GM21526 (cell line): ENCODE results near the gene RAI1.

Experiments used
- ATAC-seq: cut with Tn5 transposase; IDR thresholded peaks from one replicate; pipeline ENCODE4 v1.9.1; 2021; ENCODE audit warnings: moderate library complexity; ENCODE audit not compliant: unreplicated experiment, low FRiP score

The RAI1 gene

DNA sequence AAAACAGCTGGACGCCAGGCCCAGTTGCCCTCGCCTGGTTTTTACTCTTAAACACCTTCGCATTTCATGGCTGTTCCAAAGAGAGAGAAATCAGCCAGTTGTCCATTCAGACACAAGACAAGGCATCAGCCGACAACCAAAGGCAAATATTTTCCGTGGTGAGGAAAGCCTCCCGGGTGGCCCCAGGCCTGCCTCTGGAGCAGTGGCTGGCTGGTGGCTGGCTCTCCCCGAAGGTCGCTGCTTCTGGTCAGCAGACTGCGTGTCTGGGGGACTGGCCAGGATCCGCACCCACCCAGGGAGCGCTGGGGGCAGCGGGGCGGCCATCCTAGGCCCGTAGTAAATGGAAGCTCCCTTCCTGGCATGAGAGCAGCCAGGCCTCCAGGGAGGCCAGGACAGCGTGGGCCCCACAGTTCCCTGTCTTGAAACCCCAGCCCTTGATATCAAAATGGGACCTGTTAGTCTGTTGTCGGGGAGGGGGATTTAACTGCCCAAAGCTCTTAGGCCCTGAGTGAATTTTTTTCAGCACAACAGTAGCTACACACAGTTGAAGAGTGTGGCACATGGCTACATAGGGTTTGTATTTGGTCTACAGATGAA, 97.9 kb downstream of the RAI1 start:
- ATAC-seq, result no peak

DNA sequence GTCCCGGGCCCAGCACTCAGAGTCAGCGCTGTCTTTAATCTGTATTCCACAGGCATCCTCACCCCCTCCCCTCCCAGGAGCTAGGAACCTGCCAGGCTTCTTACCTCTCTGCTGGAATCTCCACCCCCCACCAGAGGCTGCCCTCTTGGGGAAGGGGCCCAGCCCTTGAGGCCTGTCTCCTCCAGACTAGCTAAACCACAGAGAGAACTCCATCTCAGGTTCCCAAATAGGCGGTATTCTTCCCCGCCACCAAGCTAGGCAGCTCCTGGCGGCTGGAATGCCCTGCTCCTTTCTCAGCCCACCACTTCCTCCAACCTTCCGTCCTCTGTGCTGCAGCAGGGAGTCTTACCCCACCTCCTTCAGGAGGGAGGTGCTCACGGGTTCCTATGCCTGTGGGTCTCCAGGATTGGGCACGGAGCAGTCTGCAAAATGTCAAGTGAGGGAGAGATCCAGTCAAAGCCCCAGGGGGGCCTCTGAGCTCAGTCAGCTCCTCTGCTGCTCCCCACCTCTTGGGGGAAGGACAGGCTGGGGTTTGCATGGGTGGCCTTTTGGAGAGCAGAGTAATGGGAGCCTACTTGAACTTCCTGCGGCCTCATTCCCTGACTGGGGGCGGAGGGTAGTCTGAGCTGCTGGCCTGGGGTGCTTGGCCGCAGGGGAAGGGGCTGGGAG, 99.8 kb downstream of the RAI1 start:
- no peak for ATAC-seq

DNA sequence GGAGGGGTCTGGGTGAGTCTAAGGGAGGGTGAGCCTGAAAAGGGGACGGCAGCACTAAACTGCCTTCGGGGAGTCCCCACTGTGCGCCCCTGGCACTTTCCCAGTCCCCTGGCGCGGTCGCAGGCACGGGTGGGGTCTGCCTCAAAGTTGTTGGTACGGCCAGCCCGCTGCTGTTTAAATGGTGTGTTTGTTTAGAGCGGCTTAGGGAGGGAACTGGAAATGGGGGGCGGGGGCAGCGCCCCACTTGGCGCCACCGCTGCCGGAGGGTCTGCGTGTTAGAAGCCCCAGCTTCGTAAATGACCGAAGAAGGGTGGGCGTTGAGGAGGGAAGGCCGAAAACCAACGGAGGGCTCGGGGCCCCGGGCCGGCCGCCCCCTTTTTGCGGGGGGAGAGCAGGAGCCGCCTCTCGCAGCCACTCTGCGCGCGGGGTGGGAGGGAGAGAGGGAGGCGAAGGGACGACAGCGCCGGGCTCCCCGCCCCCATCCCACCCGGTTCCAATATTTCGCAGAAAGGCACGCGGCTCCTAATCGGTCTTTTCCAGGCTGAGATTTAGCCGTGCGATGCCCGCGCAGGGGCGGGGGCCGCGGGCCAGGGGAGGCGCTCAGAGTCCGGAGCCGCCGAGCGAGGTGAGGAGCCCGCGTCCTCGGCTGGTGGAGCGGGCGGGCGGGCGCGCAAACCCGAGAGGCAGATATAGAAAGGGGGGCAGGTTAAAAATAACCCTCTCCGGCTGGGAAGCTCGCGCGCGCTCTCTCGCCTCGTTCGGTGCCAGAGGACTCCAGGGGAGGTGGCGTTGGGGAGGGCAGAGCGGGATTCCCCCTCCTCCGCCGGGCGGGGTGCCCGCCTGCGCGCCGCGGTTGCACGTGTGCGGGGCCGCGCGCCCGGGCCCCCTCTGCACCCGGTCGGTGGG, 100.6 kb downstream of the RAI1 start:
- ATAC-seq, result no peak

DNA sequence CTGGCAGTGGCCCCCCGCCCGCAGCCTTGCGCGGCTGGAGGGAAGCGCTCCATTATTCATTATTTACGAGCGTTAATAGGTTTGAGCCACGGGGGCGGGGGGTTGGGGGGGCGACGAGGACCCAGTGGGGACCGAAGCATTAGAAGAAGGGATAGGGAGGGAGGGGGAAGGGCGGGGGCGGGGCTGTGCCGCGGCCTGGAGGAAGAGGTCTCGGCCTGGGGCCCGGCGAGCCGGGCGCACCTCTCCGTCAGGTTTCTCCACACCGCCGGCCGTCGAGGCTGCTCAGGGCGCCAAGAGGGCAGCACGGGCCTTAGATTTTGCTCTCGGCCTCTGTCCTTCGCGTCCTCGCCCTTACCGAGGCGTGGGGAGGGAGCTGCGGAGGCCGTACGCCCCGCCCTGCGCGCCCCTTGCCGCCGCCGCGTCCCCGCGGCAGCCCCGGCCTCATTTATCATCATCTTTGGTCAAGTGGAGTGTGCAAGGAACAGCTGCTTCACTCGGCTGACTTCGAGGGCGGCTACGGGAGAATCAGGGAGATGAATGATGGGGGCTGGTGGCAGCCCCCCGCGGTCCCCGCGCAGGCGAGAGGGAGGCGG, 101.4 kb downstream of the RAI1 start:
- ATAC-seq, result no peak

DNA sequence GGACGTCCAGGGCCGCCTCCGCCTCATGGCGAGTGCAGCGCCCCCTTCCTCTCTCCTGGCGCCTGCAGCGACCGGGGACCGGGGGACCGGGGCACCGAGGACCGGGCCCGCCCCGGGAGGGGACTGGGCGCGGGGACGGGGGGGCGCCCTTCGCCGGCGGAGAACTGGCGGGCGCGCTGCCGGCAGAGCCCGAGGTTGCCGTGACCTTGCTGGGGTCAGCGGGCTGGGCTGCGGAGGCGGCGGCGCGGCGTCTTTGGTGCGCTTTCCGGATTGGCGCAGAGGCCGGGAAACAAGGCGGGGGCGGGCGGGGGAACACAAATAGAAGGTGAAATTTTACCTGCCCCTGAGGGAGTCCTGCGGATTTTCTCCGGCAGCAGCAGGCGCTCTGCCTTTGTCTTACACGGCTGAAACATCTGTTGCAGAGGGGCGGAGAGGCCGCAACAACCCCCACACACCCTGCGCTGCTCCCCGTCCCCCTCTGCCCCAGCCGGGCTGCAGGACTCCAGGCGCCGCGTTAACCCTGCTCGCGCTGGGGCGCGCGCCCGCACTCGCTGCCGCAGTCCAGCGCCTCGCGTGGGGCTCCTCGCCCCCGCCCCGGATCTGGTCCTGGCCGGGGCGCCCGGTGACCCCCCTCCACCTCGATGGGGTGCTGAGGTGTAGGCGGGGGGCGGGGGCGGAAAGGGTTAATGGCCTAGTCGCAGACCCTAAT, 102.0 kb downstream of the RAI1 start:
- no peak for ATAC-seq

DNA sequence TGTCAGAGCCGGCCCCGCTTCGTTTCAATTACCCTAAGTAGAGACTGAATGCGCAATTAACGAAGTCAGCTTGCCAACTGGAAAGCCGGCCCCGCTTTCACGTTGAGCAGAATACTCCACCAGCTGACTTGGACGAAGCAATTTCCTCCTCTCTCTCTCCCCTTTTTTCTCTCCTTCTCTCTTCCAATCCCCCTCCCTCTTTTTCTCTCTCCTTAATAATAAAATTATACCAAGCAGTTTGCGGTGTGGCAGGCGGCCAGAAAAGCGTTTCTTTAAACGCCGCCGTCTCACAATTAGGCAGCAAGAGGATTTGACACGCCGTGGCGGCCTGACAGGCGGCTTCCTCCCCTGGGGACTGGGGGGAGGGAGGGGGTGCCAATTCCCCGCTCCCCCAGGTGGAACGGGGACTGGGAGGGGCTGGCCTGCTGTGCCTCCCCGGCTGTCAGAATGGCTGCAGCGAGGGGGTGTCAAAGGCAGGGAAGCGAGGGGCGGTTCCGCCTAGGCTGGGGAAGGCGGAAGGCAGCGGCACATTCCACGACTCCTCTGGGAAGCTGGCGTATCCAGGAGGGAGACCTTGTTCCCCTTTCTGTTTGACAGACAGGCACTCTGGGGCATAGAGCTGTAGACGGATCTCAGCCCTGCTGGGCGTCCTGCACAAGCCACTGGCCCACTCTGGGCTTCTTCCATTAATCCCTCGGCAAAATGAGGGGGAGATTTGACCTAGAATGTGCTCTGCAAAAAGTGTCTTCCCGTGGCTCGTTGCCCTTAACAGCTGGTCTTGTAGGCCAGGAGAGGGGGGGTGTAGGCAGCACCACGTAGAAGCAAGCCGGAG, 102.8 kb downstream of the RAI1 start:
- ATAC-seq, result no peak

DNA sequence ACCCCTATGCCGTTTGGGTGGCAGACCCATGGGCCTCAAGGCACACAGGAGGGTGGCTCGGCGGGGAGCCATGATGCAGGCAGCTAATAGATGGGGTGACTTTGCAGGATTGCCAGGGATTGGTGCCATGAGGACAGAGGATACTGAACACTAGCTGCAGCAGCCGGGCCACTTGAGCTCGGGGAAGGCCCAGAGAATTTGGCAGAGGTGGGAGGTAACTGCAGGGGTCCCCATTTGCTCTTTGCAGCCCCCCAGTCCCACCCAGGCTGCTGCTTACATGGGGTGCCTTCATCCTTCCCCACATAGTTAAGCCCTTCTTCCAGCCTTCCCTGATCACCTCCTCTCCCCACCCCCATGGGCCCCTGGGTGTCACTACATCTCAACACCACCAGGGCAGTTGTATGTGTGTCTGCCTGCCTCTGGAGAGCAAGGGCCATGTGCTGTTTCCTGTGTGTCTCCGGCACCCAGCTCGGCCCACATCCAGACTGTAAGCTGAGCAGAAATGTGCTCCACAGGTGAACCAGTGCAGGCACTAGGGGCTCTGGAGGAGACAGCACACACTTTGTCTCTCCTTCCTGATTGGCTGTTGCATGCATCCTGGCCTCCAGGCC, 103.5 kb downstream of the RAI1 start:
- ATAC-seq, result no peak

DNA sequence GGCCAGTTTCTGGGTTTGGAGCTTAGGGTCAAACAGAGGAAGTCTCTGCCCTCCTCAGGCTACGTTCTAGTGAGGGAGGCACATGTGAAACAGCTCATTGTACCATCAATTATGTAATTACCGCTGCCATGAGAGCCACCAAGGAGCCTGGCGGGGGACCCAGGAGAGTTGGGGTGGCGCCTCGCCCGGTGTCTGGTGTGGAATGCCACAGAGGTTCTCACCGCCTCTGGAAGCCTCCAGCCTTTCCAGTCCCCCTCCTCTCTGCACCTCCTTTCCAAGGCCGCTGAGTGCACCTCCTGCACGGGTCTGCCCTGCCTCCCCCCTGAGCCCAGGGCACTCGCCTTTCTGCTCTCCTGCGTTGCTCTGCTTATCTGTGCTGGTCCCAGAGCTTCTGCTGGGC, 104.1 kb downstream of the RAI1 start:
- ATAC-seq, result no peak

DNA sequence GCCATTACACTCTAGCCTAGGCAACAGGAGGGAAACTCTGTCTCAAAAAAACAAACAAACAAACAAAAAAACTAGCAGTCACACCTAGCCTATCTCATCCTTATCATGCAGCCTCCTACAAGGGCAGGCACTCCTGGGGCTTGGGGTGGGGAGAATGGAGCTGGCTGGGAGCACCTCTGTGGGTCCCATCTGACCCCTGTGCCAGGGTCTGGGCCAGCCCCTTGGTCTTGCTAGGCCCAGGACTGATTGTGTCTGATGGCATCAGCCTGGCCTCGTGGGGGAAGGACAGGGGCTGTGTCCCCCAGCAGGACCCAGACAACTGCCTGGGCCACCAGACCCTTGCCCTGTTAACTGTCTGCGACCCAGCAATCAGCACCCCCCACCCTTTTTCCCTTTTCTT, 105.7 kb downstream of the RAI1 start:
- no peak for ATAC-seq

DNA sequence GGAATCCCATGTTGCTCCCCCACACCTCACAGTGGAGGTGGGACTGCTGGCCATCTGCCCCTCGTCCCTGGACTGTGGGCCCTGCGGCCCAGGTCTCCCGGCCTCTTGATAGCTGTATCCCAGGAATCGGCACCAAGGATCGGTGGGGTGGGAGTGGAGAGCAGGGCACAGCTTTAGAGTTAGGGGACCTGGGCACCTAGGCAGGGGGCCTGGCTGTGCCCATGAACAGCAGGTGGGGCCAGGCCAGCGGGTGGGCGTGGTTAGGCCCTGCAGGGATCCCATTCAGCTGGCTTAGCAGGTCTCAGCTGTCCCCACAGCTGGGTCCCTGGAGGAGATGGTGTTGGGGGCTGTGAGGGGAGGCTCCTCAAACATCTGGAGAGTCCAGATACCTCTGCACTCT, 106.3 kb downstream of the RAI1 start:
- ATAC-seq, result no peak

DNA sequence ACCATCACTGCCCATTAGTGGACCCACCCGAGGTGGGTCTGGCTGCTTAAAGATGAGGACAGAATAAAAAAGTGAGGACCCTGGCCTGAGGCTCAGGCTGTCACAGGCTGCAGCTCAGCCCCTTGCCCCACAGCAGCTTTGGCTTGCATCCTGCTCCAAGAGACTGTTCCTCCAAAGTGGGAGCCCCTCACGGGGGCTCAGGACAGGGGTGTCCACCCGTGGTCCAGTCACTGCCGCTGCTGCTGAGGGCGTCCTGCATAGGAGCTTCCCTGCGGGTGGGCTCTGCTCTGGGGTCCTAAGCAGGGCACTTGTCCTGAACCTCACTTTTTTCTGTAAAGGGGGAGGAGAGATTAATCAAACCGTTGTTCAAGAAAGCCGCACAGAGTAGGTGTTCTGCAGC, 107.7 kb downstream of the RAI1 start:
- ATAC-seq, result no peak

DNA sequence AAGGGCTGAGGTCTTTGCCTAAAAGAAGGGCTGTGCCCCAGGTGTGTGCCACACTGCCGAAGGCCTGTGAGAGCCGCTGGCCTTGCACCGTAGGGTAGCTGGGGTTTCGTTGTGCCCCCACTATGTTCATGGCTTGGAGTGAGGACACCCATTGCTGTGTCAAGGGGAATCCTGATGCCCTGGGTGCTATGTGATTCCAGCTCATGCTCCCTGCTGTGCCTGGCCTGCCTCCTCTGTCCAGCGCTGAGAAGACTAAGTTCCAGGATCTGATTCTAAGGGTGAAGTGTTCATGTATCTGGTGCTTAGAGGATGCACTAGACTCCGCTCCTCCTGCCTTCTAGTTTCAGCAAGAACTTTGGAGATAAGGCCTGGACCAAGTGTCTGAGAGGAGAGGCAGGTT, 108.2 kb downstream of the RAI1 start:
- no peak for ATAC-seq

DNA sequence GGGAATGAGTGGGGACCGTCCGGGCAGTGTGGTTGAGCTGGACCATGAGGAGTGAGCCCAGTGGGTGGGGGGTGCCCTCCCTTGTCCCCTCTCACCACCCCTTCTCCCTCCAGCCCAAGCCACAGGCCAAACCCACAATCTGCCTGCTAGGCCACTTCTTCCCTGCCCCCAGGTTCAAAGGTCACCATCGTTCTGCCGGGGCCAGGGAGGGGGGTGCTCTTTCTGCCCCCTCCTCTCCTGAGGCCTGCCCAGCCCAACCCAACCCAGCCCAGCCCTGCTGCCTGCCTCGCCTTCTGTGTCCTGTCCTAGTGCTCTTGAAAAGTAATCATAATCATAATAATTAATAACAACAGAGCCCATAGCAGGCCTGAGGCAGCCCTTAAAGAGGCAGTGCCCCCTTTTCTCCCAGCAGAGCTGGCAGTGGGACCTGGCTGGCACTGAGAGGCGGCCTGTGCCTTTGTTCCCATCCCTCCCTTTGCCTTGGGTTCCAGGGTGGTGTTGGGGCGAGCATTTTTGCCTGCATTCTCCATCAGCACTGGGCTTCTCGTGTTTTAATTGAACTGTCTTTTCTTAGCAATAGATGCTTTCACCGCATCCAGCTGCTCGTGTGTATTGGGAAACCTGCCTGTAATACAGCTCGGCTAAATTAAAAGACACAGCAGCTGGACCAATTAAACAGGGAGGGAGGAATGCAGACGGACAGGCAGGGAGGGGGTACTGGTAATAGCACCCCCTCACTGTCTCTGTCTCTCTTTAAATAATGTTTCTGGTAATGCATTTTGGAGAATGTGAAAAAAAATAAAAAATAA, 108.8 kb downstream of the RAI1 start:
- no peak for ATAC-seq

DNA sequence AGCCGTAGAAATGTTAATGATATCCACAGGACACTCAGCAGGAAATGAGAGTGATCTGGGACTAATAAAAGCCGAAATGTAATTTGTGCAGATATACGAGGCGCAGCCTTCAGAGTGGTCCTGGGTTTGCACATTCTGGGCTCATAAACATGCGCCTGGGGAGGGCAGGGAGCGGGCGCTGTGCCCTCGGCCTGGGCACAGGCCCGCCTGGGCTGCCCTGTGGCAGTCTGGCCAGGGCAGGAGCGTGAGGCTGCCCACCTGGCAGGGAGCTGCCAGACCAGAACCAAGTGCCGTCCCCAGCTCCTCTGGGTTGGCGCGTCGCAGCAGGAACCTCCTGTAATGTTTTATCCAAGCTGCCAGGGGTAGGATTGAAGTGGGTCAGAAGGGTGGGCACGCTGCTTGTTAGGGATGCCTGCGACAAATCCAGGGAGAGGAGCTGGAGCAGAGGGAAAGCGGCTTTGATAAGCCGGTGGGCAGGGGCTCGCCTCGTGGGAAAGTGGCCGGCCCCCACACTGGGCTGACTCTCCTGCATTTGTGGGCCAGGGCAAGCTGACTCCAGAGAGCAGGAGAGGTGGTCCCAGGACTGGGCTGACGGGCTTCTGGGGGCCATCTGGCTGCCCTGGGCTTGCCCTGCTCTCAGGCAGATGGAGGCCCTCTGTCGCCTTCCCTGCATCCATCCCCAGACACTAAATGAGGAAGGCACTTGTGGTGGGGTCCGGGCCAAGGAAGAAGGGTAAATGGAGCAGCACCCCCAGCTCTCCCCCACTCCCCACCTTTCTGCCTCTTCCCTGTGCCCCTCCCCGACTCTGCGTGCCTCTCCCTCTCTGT, 109.6 kb downstream of the RAI1 start:
- ATAC-seq, result no peak

DNA sequence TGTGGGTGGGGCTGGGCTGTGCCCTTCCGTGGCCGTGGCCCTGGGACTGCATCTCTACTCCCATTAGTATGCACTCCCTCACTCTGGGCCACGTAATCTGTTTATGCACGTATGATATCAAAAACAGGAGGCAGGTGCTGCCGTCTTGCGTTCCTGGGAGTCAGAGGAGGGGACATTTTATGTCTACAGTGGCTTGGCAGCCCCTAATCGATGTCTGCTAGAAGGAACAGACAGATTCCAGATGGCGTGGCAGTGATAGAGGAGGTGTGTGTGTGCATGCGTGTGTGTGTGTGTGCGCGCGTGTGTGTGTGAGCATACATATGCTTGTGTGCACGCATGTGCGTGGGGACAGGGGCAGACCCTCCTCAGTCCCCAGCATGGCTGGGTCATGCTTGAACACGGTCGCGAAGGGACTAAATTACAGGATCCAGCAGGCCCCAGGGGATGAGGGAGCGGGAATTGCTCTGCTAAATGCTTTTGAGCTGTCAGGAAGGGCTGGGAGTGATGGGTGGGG, 110.8 kb downstream of the RAI1 start:
- no peak for ATAC-seq

DNA sequence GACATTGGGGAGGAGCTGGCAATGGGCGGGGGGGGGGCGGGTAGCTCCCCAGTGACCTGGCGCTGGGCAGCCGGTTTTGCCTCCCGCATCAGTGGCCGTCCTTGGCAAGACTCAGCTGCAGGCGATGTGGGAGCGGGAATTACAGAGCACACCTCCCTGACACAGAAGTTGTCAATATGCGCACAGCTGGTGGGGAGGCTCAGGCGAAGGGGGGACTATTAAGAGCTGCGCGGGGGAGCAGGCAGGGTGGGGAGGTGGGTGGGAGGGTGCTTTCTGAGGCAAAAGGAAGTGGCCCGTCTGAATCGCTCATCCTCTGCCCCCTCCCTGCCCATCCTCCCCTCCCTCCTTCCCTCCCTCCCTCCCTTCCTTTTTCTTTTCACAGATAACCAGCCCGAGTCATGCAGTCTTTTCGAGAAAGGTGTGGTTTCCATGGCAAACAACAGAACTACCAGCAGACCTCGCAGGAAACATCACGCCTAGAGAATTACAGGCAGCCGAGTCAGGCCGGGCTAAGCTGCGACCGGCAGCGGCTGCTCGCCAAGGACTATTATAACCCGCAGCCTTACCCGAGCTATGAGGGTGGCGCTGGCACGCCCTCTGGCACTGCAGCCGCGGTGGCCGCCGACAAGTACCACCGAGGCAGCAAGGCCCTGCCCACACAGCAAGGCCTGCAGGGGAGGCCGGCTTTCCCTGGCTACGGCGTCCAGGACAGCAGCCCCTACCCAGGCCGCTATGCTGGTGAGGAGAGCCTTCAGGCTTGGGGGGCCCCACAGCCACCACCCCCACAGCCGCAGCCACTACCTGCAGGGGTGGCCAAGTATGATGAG, 111.5 kb downstream of the RAI1 start:
- no peak for ATAC-seq
